Measurements from ENCODE around the gene CNN2. TPM values are rescaled to one million over a fixed set of nuclear protein-coding genes. Genes with fewer than 3 reads are reported as not detected.

Gene CNN2
- total RNA-seq, 4 donors from 2014 or later = 79.0 to 125 (median 105) TPM

- H3K4me3 ChIP-seq = peak overlapping the region; percentile 78 to 99 (median 86)
- DNase-seq = no peak
- peaks cover 18 to 34% (median 18%) of the 10 kb centered on the region in 3 donors for H3K36me3 ChIP-seq
- H3K4me1 ChIP-seq = peaks cover 18 to 57% (median 20%) of the 10 kb centered on the region in 3 donors
- no peaks in the 10 kb centered on the region for H3K27me3 ChIP-seq
- no peaks in the 10 kb centered on the region for H3K9me3 ChIP-seq
- intact Hi-C loops (cut with DNase I) = no loop called here
- TF ChIP-seq CTCF (IDR thresholded peaks at IDR 0.05) (no peak), POLR2A (IDR thresholded peaks at IDR 0.05) (peak in 1 of 4 donors; percentile 61)
- 0% methylated on average over 1 to 13 of the region's 58 CpGs for WGBS, 2 donors
- peak overlapping the region; percentile 95 to 99 (median 98) for H3K27ac ChIP-seq
Measured at GRCh38 chr19:1028062-1028926, 1.9 kb downstream of the CNN2 start.

DNA sequence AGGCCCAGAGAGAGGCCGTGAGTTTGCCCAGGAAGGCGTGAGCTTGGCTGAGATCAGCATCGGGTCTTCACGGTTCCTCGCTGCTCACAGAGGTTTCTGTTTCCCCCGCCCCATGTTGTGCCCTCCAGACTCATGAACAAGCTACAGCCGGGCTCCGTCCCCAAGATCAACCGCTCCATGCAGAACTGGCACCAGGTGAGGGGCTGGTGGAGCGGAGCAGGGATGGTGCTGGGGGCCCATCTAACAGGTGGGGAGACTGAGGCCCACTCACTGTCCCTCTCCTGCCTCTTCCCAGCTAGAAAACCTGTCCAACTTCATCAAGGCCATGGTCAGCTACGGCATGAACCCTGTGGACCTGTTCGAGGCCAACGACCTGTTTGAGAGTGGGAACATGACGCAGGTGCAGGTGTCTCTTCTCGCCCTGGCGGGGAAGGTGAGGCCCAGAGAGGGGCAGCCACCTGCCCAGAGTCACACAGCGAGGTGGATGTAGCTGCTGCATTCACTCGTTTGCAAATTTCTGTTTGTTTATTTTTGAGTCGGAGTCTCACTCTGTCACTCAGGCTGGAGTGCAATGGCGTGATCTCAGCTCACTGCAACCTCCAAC is 6.0 kb downstream of the CNN2 start:
- H3K27ac ChIP-seq = no peak overlapping the region
- WGBS, 2 donors = 80 to 86% methylated on average over 14 to 18 of the region's 20 CpGs
- no peak for DNase-seq
- H3K36me3 ChIP-seq = peaks cover 29 to 61% (median 33%) of the 10 kb centered on the region in 3 donors
- no peaks in the 10 kb centered on the region for H3K9me3 ChIP-seq
- intact Hi-C loops (cut with DNase I) = no loop called here
- no peak overlapping the region for H3K4me3 ChIP-seq
- TF ChIP-seq CTCF (IDR thresholded peaks at IDR 0.05) = no peak
- TF ChIP-seq POLR2A (IDR thresholded peaks at IDR 0.05) = no peak
- no peaks in the 10 kb centered on the region for H3K27me3 ChIP-seq
- peaks cover 15 to 40% (median 19%) of the 10 kb centered on the region in 3 donors for H3K4me1 ChIP-seq

GRCh38 chr19:1035998-1036621 is 9.7 kb downstream of the CNN2 start:
- DNase-seq = no peak
- 90% methylated on average over 21 to 22 of the region's 29 CpGs for WGBS, 2 donors
- intact Hi-C loops (cut with DNase I) = no loop called here
- TF ChIP-seq CTCF (IDR thresholded peaks at IDR 0.05) (no peak), POLR2A (IDR thresholded peaks at IDR 0.05) (no peak)
- Histone ChIP-seq H3K27me3 (no peaks in the 10 kb centered on the region), H3K4me1 (peaks cover 15 to 40% (median 20%) of the 10 kb centered on the region in 3 donors), H3K27ac (no peak overlapping the region), H3K4me3 (no peak overlapping the region), H3K9me3 (no peaks in the 10 kb centered on the region), H3K36me3 (peaks cover 27 to 60% (median 37%) of the 10 kb centered on the region in 3 donors)

DNA sequence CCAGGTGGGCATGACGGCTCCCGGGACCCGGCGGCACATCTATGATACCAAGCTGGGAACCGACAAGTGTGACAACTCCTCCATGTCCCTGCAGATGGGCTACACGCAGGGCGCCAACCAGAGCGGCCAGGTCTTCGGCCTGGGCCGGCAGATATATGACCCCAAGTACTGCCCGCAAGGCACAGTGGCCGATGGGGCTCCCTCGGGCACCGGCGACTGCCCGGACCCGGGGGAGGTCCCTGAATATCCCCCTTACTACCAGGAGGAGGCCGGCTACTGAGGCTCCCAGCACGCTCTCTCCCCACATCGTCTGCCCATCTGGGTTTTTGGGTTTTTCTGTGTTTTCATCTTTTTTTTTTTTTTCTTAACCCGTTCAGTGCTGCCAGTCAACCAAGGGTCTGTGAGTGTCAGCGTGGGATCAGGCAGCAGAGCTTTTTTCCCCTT is 11.2 kb downstream of the CNN2 start:
- Histone ChIP-seq H3K4me1 (peaks cover 29 to 55% (median 33%) of the 10 kb centered on the region in 3 donors), H3K36me3 (peaks cover 17 to 46% (median 26%) of the 10 kb centered on the region in 3 donors), H3K27me3 (peaks cover 0 to 12% (median 0%) of the 10 kb centered on the region in 4 donors), H3K4me3 (no peak overlapping the region), H3K27ac (peak overlapping the region in 3 of 4 donors; percentile 28 to 83 (median 30)), H3K9me3 (no peaks in the 10 kb centered on the region)
- no peak for TF ChIP-seq CTCF (IDR thresholded peaks at IDR 0.05)
- no peak for TF ChIP-seq POLR2A (IDR thresholded peaks at IDR 0.05)
- no peak for DNase-seq
- intact Hi-C loops (cut with DNase I) = no loop called here
- 59 to 64% methylated on average over 8 to 10 of the region's 22 CpGs for WGBS, 2 donors

Measured in esophagus squamous epithelium (tissue), 5 donors.